ENCODE measurements around the gene PEX16. TPM values are rescaled to one million over a fixed set of nuclear protein-coding genes. Genes with fewer than 3 reads are reported as not detected.

Gene PEX16
- total and polyA plus RNA-seq, 9 of the 15 experiments (the other 6 are each of a cell fraction or from before 2014, with no cell fraction given): 1.5 to 43.9 (median 14.6) TPM

GRCh38 chr11:45924927-45925326, 7.2 kb upstream of the PEX16 start (continued):
- TF ChIP-seq TBL1XR1 (IDR thresholded peaks at IDR 0.05; ENCODE audit: low read length in 2 of 2): no peak
- no peak for TF ChIP-seq MCM2 (IDR thresholded peaks at IDR 0.05; ENCODE audit: low read depth)
- no peak for TF ChIP-seq CHCHD3 (CRISPR knock-in tag; IDR thresholded peaks at IDR 0.05)

- no peaks in the 10 kb centered on the region for H3K27me3 ChIP-seq (ENCODE audit: control insufficient read depth in 2 of 2, insufficient read depth in 2 of 2, low read length in 2 of 2)
- intact Hi-C loops (cut with micrococcal nuclease) (no loop called here), in situ Hi-C loops (cut with MboI) (no loop called here)
- POLR2A ChIA-PET: interaction anchor here (0.5 to 1.7 kb wide), 5 partner anchors 10 to 357 kb away, joined by 3 to 5 read pairs (median 3); no protein-coding TSS in a partner anchor
- BruUV-seq (replicated peaks): TSS peak; percentile 52
- peak overlapping the region in 1 of 2 experiments; percentile 71; a peak in 2 of 4 replicates for H3K9ac ChIP-seq (ENCODE audit: insufficient read depth in 1 of 2, low read depth in 2 of 2, low read length in 2 of 2)
- no peaks in the 10 kb centered on the region; the same call in 1 of the 2 replicates for H4K20me1 ChIP-seq (replicated peaks; ENCODE audit: control insufficient read depth, insufficient read depth, low read length)
- WGBS (ENCODE audit: insufficient coverage, low coverage, missing lambda C conversion rate): 77% methylated on average over 12 of the region's 22 CpGs
- no peak for DNase-seq (ENCODE audit: extremely low read depth in 1 of 4, low spot score in 3 of 4)
- H2AFZ ChIP-seq (ENCODE audit: low read depth, low read length): no peak overlapping the region
- H3K36me3 ChIP-seq (ENCODE audit: control insufficient read depth, insufficient read depth, low read length): peaks cover 9% of the 10 kb centered on the region; the same call in 1 of the 3 replicates
- peaks cover 4% of the 10 kb centered on the region; the same call in 2 of the 3 replicates for H3K79me2 ChIP-seq (ENCODE audit: control insufficient read depth, insufficient read depth, low read length)
- no peak overlapping the region for H3K4me3 ChIP-seq
- no peaks in the 10 kb centered on the region for H3K9me3 ChIP-seq (replicated peaks; ENCODE audit: control insufficient read depth, insufficient read depth, low read depth, low read length)
- no peak overlapping the region for H3K4me2 ChIP-seq (ENCODE audit: insufficient read depth, low read length)
- no peak for ATAC-seq
- no peak overlapping the region for H3K27ac ChIP-seq (ENCODE audit: extremely low read depth, low read depth, low read length)
- CTCF ChIA-PET (ENCODE audit: low intra/inter-chr PET ratio): interaction anchor here (0.7 kb wide), 1 partner anchor 32 kb away, joined by 3 read pairs; no protein-coding TSS in a partner anchor
- no peaks in the 10 kb centered on the region for H3K9me1 ChIP-seq (ENCODE audit: control insufficient read depth, insufficient read depth, low read length)
- no peak for FAIRE-seq
- H3K4me1 ChIP-seq (replicated peaks in 1 of 2; ENCODE audit: control insufficient read depth in 2 of 2, insufficient read depth in 2 of 2, low read length in 2 of 2): peaks cover 8 to 62% of the 10 kb centered on the region in 2 experiments
- TF ChIP-seq TFAM (CRISPR knock-in tag; conservative IDR thresholded peaks at IDR 0.05): no peak
- no peak for TF ChIP-seq NEUROD1 (IDR thresholded peaks at IDR 0.05; ENCODE audit: borderline replicate concordance, low read depth, low read length, partially characterized antibody)
- TF ChIP-seq CBX5 (IDR thresholded peaks at IDR 0.05; ENCODE audit: borderline replicate concordance, low read depth): no peak
- no peak for TF ChIP-seq TSHZ1 (CRISPR knock-in tag; IDR thresholded peaks at IDR 0.05)
- TF ChIP-seq TCF3 (CRISPR knock-in tag; IDR thresholded peaks at IDR 0.05): no peak
- no peak for TF ChIP-seq ZFP36 (IDR thresholded peaks at IDR 0.05; ENCODE audit: low read depth, low read length, partially characterized antibody)
- TF ChIP-seq NUFIP1 (IDR thresholded peaks at IDR 0.05; ENCODE audit: partially characterized antibody): no peak
- TF ChIP-seq SAFB2 (IDR thresholded peaks at IDR 0.05; ENCODE audit: borderline replicate concordance, low read depth, low read length, severe bottlenecking): no peak
- TF ChIP-seq FOXP1 (CRISPR knock-in tag; IDR thresholded peaks at IDR 0.05): no peak
- no peak for TF ChIP-seq CEBPB (tag; IDR thresholded peaks at IDR 0.05)
- 0 out of 2 replicates have a peak, but pooled peaks have one; percentile 12 for TF ChIP-seq STAG1 (CRISPR knock-in tag; IDR thresholded peaks at IDR 0.05; ENCODE audit: borderline replicate concordance)
- TF ChIP-seq RFX1 (IDR thresholded peaks at IDR 0.05): no peak
These were observed 6.6 kb upstream of the PEX16 start for GRCh38 chr11:45924036-45924915.

Measured in K562 (cell line).